SK-N-SH (cell line): Measurements from ENCODE around the gene MAMLD1.

Experiments
- CTCF ChIP-seq: fragments of 200-600 bp; sonication (generic); IDR thresholded peaks from 2 replicates; pipeline ENCODE4 v1.6.1; 2017; ENCODE audit warnings: antibody characterized with exemption, mild to moderate bottlenecking, moderate library complexity
- EZH2phosphoT487 ChIP-seq: fragments of 200-600 bp; sonication (generic); IDR thresholded peaks from 2 replicates; pipeline ENCODE4 v1.6.1; 2017; ENCODE audit warnings: low read depth, mixed run types, mild to moderate bottlenecking, antibody characterized with exemption, moderate library complexity, borderline replicate concordance
- MXI1 ChIP-seq: IDR thresholded peaks from 2 replicates; pipeline ENCODE4 v1.6.1; 2012; ENCODE audit warnings: mild to moderate bottlenecking, low read depth, low read length, improper control_type of control experiment
- NFIC ChIP-seq: IDR thresholded peaks from 2 replicates; pipeline ENCODE4 v1.4.0; 2012; ENCODE audit warnings: borderline replicate concordance
- POLR2AphosphoS5 ChIP-seq: IDR thresholded peaks from 2 replicates; pipeline ENCODE4 v1.6.1; 2012; ENCODE audit warnings: low read depth, low read length
- RFX5 ChIP-seq: IDR thresholded peaks from 2 replicates; pipeline ENCODE4 v1.6.1; 2012; ENCODE audit warnings: mild to moderate bottlenecking, improper control_type of control experiment, low read length
- SMC3 ChIP-seq: IDR thresholded peaks from 2 replicates; pipeline ENCODE4 v1.6.1; 2012; ENCODE audit warnings: low read depth, low read length, improper control_type of control experiment
- TEAD4 ChIP-seq: IDR thresholded peaks from 2 replicates; pipeline ENCODE4 v1.4.0; 2012; ENCODE audit warnings: mild to moderate bottlenecking, borderline replicate concordance; ENCODE audit not compliant: insufficient read depth
- TF ChIP-seq, protein P1 (sequence below): fragments of 150-350 bp; IDR thresholded peaks from 2 replicates; pipeline ENCODE4 v1.6.1; 2017; ENCODE audit warnings: antibody characterized with exemption, low read length, low read depth, borderline replicate concordance
- TF ChIP-seq, protein P2 (sequence below): IDR thresholded peaks from 2 replicates; pipeline ENCODE4; 2012

GRCh38 chrX:150436195-150436594 is 73.1 kb downstream of the MAMLD1 start:
- TF ChIP-seq, protein P1, sequence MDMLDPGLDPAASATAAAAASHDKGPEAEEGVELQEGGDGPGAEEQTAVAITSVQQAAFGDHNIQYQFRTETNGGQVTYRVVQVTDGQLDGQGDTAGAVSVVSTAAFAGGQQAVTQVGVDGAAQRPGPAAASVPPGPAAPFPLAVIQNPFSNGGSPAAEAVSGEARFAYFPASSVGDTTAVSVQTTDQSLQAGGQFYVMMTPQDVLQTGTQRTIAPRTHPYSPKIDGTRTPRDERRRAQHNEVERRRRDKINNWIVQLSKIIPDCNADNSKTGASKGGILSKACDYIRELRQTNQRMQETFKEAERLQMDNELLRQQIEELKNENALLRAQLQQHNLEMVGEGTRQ: no peak
- TF ChIP-seq CTCF (no peak), POLR2AphosphoS5 (no peak), EZH2phosphoT487 (no peak), RFX5 (no peak), MXI1 (no peak), TEAD4 (no peak), NFIC (no peak), SMC3 (no peak)
- TF ChIP-seq, protein P2, sequence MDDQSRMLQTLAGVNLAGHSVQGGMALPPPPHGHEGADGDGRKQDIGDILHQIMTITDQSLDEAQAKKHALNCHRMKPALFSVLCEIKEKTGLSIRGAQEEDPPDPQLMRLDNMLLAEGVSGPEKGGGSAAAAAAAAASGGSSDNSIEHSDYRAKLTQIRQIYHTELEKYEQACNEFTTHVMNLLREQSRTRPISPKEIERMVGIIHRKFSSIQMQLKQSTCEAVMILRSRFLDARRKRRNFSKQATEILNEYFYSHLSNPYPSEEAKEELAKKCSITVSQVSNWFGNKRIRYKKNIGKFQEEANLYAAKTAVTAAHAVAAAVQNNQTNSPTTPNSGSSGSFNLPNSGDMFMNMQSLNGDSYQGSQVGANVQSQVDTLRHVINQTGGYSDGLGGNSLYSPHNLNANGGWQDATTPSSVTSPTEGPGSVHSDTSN: no peak
